Activated CD8-positive, alpha-beta memory T cell treated with anti-CD3 and anti-CD28 coated beads, Interleukin-2, amount 10 ng/mL, durations not matched to agents 7 days and 5 days (primary cell): ENCODE measurements around the gene ELFN2. TPM values are rescaled to one million over a fixed set of nuclear protein-coding genes. Genes with fewer than 3 reads are reported as not detected.
"Not testable (repeated sequence)": the region's sequence is repeated elsewhere in the genome, so short reads cannot be mapped to it uniquely, and the experiment has no call there.

Experiments
- ATAC-seq: fragments of 150-1000 bp; cut with Tn5 transposase; one replicate; pipeline ENCODE4 v1.10.0; 2021; ENCODE audit warnings: moderate library complexity
- CTCF ChIA-PET: fragments of 350-600 bp; sonication (Branson Sonifier 250); formaldehyde crosslinking; loops from one replicate; lab custom pipeline; 2021; ENCODE audit warnings: antibody characterized with exemption; lab: Charles Lee
- DNase-seq: peaks from one replicate; pipeline ENCODE4 v3.0.0-alpha.2; 2020
- H3K27ac Mint-ChIP-seq: one replicate; pipeline ENCODE4 v1.8.0; 2021; ENCODE audit warnings: mild to moderate bottlenecking, mixed read lengths
- H3K27me3 Mint-ChIP-seq: one replicate; pipeline ENCODE4 v1.8.0; 2021; ENCODE audit warnings: mixed read lengths
- H3K36me3 Mint-ChIP-seq: one replicate; pipeline ENCODE4 v1.8.0; 2021; ENCODE audit warnings: mild to moderate bottlenecking, mixed read lengths
- H3K4me1 Mint-ChIP-seq: one replicate; pipeline ENCODE4 v1.8.0; 2021; ENCODE audit warnings: mixed read lengths
- H3K4me3 Mint-ChIP-seq: one replicate; pipeline ENCODE4 v1.8.0; 2021; ENCODE audit warnings: mild to moderate bottlenecking, moderate library complexity, mixed read lengths
- H3K9me3 Mint-ChIP-seq: one replicate; pipeline ENCODE4 v1.8.0; 2022; ENCODE audit warnings: low read depth, mixed read lengths
- total RNA-seq, 2 experiments: library from RNA; stranded (reverse); gene quantifications; one replicate each; pipeline ENCODE4 v1.2.3, GENCODE V29; 2021

The ELFN2 gene
- total RNA-seq, 2 experiments from 2014 or later, result 0.07 to 0.50 TPM

DNA sequence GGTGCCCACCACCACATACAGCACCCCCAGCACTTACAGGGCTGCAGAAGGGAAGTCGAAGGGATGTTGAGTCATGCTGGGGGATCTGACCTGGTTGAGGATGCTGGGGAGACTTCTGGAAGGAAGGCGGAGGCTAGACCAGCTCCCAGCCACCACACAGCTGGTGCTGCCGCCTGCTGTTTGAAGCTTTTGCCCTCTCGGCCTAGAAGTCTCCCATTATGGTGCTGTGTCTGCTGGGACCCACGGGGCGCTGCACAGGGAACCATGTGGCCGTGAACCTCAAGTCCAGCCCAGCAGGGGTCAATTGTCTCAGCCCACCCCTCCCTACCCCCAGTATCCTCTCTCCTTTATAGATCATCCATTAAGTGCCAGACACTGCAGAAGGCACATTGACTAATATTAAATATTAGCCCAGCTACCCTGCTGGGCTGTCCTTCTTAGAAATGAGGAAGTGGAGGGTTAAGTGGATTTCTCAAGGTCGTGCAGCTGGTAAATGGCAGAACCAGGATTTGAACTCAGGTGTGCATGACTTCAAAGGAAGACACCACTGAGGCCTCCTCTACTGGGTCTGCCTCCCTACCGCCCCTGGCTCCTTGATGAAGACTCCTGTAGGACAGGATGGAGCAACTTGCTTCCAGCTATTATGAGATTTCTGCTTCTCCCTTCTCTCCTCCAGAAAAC lies 95.3 kb downstream of the ELFN2 start:
- no peak for DNase-seq
- H3K4me3 Mint-ChIP-seq, result no peak overlapping the region
- no peaks in the 10 kb centered on the region for H3K9me3 Mint-ChIP-seq
- no peak for ATAC-seq
- CTCF ChIA-PET, result interaction anchor here (1.6 kb wide), 1 partner anchor 14 kb away, joined by 4 read pairs; no protein-coding TSS in a partner anchor
- H3K27me3 Mint-ChIP-seq, result peaks cover 74% of the 10 kb centered on the region
- H3K27ac Mint-ChIP-seq, result no peak overlapping the region
- H3K36me3 Mint-ChIP-seq, result no peaks in the 10 kb centered on the region
- peaks cover 2% of the 10 kb centered on the region for H3K4me1 Mint-ChIP-seq

DNA sequence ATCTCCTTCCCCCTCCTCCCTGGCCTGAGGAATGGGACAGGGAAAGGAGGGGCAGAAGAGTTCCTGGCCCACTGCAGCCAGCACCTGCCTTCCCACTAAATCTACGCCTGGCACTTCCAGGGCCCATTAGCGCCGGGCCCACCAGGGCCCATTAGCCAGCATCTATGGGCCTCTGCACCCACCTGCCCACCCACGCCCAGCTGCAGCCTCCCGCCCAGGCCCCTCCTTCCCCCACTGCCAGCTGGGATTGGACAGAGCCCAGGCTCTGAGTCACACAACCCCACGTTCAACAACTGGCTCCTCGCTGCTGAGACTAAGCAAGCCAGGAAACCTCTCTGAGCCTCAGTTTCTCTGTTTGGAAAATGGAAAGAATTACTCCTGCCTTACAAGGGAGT lies 96.2 kb downstream of the ELFN2 start:
- no peak for ATAC-seq
- peaks cover 2% of the 10 kb centered on the region for H3K4me1 Mint-ChIP-seq
- CTCF ChIA-PET, result interaction anchor here (0.6 to 1.4 kb wide), 3 partner anchors 98 to 167 kb away, joined by 3 to 4 read pairs (median 4); no protein-coding TSS in a partner anchor

DNA sequence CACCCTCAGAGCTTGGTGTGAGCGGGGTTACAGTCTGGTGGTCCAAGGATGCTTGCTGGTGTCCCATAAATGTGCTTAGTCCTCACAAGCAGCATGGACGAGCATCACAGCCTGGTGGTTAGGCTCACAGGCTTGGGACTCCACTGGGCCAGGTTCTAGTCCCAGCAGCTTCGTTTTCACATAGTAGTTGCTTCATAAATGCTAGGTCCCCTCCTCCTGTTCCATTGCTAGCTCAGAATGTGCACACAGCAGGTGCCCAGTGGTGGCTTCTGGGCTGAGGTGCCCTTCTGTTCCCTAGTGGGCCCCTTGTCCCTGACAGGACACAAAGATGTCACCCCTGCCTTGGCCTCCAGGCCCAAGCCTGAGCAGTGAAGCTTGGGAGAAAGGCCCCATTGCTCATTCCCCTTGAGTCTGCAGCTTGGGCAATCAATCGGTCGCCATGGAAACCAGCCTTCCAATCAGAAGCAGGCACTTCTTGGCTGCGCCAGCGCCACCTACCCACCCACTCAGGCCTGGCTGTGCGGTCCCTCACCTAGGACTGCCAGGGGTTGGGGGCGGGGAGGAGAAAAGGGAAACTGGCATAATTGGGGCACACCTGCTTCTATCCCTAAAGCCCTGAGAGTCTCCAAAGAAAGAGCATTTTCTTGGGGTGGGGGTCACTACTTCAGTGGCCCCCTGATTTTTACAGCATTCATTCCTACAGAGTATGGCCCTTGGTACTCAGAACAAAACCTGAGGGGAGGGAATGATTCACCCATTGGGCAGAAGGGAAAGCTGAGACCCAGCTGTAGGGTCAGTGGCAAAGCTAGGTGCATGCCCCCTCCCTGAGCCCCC lies 96.9 kb downstream of the ELFN2 start:
- Mint-ChIP-seq H3K9me3 (no peaks in the 10 kb centered on the region), H3K4me1 (peaks cover 2% of the 10 kb centered on the region), H3K36me3 (no peaks in the 10 kb centered on the region), H3K27me3 (peaks cover 72% of the 10 kb centered on the region), H3K27ac (no peak overlapping the region), H3K4me3 (no peak overlapping the region)
- CTCF ChIA-PET, result interaction anchor here (0.6 to 1.4 kb wide), 4 partner anchors 14 to 168 kb away, joined by 3 to 4 read pairs (median 4); no protein-coding TSS in a partner anchor
- DNase-seq (peak; percentile 65), ATAC-seq (peak; percentile 58)

More for the DNA sequence above, 96.2 kb downstream of the ELFN2 start:
- Mint-ChIP-seq H3K27ac (no peak overlapping the region), H3K4me3 (no peak overlapping the region), H3K9me3 (no peaks in the 10 kb centered on the region), H3K36me3 (no peaks in the 10 kb centered on the region), H3K27me3 (peaks cover 74% of the 10 kb centered on the region)
- DNase-seq, result no peak

DNA sequence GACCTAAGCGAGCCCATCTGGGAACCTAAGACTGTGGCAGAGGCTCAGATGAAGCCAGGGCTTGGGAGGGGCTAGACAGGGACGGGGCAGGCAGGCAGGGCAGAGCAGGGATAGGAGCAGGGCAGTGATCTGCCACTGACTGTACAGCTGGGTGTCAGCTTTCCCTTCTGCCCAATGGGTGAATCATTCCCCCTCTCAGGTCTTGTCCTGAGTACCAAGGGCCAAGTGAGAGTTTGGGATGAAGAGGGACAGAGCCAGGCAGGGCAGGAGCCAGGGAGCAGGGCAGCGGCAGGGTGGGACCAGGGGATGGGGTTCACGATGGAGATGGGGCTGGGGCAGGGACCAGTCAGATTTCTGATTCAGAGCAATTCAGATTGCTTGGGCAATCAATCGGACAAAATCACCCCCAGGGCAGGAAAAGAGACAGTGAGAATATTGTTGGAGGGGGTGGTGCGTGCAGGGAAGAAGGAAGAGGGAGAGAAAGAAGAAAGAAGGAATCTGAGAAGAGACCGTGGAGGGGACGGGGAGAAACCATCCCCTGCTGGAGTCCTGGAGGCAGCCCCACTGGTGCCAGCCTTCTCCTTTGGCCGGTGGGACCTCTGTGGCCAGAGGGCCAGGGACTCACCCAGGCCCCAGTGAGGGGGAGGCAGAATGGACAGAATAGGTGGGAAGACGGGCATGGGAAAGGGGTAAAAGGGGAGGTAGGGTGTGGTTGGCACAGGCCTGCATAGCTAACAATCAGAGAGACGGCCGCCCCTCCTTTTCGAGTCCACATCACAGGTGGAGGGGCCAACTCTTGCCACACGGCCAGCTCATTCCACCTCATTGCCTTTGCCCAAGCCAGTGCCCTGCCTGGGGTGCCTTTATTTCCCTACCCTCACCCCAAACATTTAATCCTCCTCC lies 97.8 kb downstream of the ELFN2 start:
- Mint-ChIP-seq H3K36me3 (no peaks in the 10 kb centered on the region), H3K27me3 (peaks cover 70% of the 10 kb centered on the region), H3K9me3 (no peaks in the 10 kb centered on the region), H3K4me1 (no peaks in the 10 kb centered on the region), H3K27ac (no peak overlapping the region), H3K4me3 (no peak overlapping the region)
- CTCF ChIA-PET, result interaction anchor here (1.0 to 1.4 kb wide), 3 partner anchors 13 to 169 kb away, joined by 3 to 4 read pairs (median 4); no protein-coding TSS in a partner anchor
- ATAC-seq, result no peak
- no peak for DNase-seq

DNA sequence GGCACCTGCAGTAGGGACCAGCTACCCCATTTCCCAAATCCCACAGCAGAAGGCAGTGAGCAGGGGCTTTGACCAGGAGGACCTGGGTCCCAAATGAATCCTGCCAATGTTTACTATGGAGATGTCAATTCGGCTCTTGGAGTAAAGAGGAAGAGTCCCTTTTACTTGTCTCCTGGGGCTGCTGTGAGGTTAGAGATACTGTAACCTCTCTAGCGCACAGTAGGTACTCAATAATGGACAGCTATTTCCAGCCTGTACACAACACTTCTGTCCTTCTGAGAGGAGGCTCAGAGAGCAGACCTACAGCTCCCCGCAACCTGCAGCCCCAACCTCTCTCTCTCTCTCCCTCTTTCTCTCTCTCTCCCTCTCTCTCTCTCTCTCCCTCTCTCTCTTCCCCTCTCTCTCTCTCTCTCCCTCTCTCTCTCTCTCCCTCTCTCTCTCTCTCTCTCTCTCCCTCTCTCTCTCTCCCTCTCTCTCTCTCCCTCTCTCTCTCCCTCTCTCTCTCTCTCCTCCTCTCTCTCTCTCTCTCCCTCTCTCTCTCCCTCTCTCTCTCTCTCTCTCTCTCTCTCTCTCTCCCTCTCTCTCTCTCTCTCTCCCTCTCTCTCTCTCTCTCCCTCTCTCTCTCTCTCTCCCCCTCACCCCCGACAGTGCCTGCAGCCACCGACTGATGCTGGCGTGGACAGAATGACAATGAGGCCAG lies 98.6 kb downstream of the ELFN2 start:
- H3K4me3 Mint-ChIP-seq, CTCF ChIA-PET: not testable (repeated sequence)
- peaks cover 71% of the 10 kb centered on the region for H3K27me3 Mint-ChIP-seq

DNA sequence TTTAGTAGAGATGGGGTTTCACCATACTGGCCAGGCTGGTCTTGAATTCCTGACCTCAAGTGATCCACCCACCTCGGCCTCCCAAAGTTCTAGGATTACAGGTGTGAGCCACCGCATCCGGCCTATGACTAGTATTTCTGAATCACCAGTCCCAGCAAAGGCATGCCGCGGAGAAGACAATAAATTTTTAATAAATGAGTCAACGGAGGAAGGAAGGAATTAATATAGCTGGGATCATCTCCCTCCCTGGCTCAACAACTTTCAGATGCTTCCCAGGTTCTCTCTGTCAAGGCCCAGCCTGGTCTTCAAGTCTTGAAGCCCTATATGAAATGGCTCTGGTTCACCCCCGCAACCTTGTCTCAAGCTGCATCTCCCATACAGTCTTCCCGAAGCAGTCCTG lies 99.3 kb downstream of the ELFN2 start:
- no peak overlapping the region for H3K4me3 Mint-ChIP-seq
- ATAC-seq (no peak), DNase-seq (no peak)
- H3K27me3 Mint-ChIP-seq, result peaks cover 71% of the 10 kb centered on the region
- H3K36me3 Mint-ChIP-seq, result no peaks in the 10 kb centered on the region
- H3K4me1 Mint-ChIP-seq, result no peaks in the 10 kb centered on the region
- H3K9me3 Mint-ChIP-seq, result no peaks in the 10 kb centered on the region
- no peak overlapping the region for H3K27ac Mint-ChIP-seq
- CTCF ChIA-PET, result no interaction called here

More for the DNA sequence above, 98.6 kb downstream of the ELFN2 start:
- not testable (repeated sequence) for H3K36me3 Mint-ChIP-seq, DNase-seq, H3K27ac Mint-ChIP-seq, H3K4me1 Mint-ChIP-seq, ATAC-seq, H3K9me3 Mint-ChIP-seq

DNA sequence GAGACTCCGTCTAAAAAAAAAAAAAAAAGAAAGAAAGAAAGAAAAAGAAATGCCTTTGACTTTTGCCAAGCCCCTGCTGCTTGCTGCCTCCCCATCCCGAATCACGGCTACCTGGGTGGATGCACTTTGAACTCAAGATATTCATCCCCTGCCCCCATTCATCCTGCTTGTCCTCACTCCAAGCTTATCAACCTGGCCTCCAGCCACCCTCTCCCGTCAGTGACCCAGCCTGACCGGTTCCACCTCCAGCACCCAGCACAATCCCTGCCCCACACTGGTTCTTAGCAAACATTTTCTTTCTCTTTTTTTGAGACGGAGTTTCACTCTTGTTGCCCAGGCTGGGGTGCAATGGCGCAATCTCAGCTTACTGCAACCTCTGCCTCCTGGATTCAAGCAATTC lies 100.6 kb downstream of the ELFN2 start:
- H3K27me3 Mint-ChIP-seq, result peaks cover 73% of the 10 kb centered on the region
- H3K36me3 Mint-ChIP-seq, result no peaks in the 10 kb centered on the region
- ATAC-seq (no peak), DNase-seq (no peak)
- CTCF ChIA-PET, result no interaction called here
- H3K9me3 Mint-ChIP-seq, result no peaks in the 10 kb centered on the region
- no peak overlapping the region for H3K4me3 Mint-ChIP-seq
- no peak overlapping the region for H3K27ac Mint-ChIP-seq
- H3K4me1 Mint-ChIP-seq, result no peaks in the 10 kb centered on the region

DNA sequence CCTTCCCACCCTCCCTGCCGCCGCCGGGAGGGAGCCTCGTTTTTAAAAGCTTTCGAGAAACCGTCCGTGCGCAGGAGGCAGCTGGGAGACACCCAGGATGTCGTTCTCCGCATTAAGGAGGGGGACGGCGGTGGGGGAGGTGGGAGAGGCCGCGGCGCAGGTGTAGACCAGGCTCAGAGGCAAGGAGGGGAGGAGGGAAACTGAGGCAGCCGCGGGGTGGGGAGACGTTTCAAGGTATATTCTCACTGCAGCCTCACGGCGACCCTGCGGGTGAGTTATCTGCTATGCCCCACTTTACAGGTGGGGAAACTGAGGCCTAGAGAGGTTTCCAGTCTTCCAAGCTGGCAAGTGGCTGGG lies 102.3 kb downstream of the ELFN2 start:
- no peak overlapping the region for H3K4me3 Mint-ChIP-seq
- no peak for DNase-seq
- ATAC-seq, result no peak
- CTCF ChIA-PET, result interaction anchor here (0.8 to 1.2 kb wide), 3 partner anchors 12 to 104 kb away, joined by 3 to 4 read pairs (median 3); no protein-coding TSS in a partner anchor
- H3K36me3 Mint-ChIP-seq, result no peaks in the 10 kb centered on the region
- no peaks in the 10 kb centered on the region for H3K9me3 Mint-ChIP-seq
- no peak overlapping the region for H3K27ac Mint-ChIP-seq
- H3K4me1 Mint-ChIP-seq, result no peaks in the 10 kb centered on the region
- peaks cover 74% of the 10 kb centered on the region for H3K27me3 Mint-ChIP-seq

DNA sequence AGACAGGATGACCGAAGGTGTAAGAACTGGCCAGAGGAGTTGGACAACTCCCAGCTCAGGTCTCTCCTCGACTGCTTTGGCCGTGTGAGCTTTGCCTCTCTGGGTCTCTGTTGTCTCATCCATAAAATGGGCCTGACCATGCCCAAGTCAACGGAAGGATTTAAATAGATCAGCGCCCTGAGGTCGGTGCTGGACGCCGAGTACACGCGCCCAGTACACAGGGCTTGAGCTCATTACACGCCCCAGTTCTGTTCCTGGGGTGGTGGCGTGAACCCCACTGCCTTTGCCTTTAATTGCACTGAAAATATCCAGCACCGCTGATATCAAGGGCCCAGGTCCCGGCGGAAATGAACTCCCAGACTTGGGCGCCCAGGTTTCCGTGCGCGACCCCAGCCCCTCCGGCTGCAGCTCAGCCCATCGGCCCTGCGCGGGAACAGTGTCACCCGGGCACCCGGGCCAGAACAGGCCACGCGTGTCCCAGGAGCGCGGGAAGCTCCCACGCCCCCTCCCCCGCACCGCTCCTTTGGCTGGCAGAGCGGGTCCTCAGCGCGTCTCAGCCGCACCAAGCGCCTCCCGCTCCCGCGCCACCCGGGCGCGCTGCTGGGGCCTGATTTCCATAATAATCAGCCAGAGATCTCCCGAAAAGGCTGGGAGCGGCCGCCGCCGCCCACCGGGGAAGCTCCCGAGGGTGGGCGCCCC lies 102.8 kb downstream of the ELFN2 start:
- ATAC-seq, result no peak
- Mint-ChIP-seq H3K36me3 (no peaks in the 10 kb centered on the region), H3K9me3 (no peaks in the 10 kb centered on the region), H3K4me1 (no peaks in the 10 kb centered on the region), H3K27ac (no peak overlapping the region), H3K27me3 (peaks cover 70% of the 10 kb centered on the region), H3K4me3 (no peak overlapping the region)
- no peak for DNase-seq
- CTCF ChIA-PET, result interaction anchor here (1.0 to 1.8 kb wide), 4 partner anchors 12 to 132 kb away, joined by 3 to 7 read pairs (median 4); no protein-coding TSS in a partner anchor

DNA sequence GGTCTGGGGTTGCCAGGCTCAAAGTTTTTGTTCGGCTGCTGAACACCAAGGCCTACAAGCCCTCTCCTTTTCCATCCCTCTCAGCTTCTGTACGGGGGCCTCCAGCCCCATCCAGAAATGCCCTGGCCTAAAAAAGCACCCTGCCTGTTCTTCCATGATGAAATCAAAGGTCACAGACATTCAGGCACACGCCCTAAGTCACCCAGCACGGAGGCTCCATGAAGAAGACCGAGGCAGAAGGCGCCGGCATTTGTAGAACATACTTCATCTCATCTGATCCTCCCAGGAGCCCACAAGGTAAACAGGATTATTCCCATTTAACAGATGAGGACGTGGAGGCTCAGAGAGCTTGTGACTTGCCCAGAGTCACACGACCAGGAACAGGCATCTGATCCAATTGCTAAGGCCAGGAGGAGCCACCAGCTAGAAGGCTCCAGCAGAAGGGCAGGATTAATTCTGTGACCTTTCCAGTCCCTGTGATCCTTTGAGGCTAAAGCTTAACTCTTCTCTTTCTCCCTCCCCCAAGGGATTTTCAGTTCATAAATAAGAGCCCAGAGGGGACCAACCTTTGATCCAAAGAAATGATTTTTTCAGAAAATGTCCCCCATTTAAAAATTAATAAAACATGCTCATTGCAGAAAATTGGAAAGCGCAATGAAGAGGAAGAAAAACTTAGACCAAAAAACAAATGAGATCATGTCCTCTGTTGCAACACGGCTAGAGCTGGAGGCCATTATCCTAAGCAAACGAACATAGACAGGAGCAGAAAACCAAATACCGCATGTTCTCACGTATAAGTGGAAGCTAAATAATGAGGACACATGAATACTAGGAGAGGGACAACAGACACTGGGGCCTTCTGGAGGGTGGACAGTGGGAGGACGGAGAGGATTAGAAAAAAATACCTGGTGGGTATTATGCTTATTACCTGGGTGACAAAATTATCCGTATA lies 106.3 kb downstream of the ELFN2 start:
- Mint-ChIP-seq H3K27ac (no peak overlapping the region), H3K4me3 (no peak overlapping the region), H3K27me3 (peaks cover 47% of the 10 kb centered on the region), H3K4me1 (peaks cover 10% of the 10 kb centered on the region), H3K9me3 (no peaks in the 10 kb centered on the region), H3K36me3 (no peaks in the 10 kb centered on the region)
- ATAC-seq (no peak), DNase-seq (no peak)
- CTCF ChIA-PET, result interaction anchor here (0.8 to 1.2 kb wide), 2 partner anchors 108 to 135 kb away, joined by 3 to 10 read pairs; no protein-coding TSS in a partner anchor

DNA sequence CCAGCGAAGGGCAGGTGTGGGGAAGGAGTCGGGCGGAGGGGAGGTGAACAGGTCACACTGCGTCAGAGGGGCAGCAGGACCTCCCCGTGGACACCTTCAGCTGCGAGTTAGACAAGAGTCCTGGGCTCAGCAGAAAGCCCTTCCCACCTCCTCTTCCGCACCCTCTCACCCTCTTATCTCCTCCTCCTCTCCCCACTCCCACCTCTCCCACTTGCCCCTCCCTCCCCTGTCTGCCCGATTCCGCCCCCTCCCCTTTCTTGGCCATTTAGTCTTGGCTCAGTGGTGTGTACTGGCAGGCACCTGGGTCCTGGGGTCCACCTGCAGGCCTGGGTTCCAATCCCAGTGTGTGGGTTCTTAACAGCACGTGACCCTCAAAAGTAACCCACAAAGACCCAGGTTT lies 107.8 kb downstream of the ELFN2 start:
- H3K36me3 Mint-ChIP-seq, result peaks cover 2% of the 10 kb centered on the region
- no peaks in the 10 kb centered on the region for H3K9me3 Mint-ChIP-seq
- CTCF ChIA-PET, result interaction anchor here (2.3 to 7.9 kb wide), 3 partner anchors 109 to 138 kb away, joined by 7 to 67 read pairs (median 60); partner anchors contain the start of gene ELFN2
- H3K27me3 Mint-ChIP-seq, result peaks cover 36% of the 10 kb centered on the region
- H3K4me3 Mint-ChIP-seq, result no peak overlapping the region
- DNase-seq (no peak), ATAC-seq (no peak)
- H3K27ac Mint-ChIP-seq, result no peak overlapping the region
- H3K4me1 Mint-ChIP-seq, result peaks cover 20% of the 10 kb centered on the region
